SK-N-SH (cell line): Measurements from ENCODE around the gene FOXO1.

ENCODE experiments used
- CHD2 ChIP-seq: fragments of 150-350 bp; IDR thresholded peaks from 2 replicates; pipeline ENCODE4 v1.6.1; 2018; ENCODE audit warnings: low read length; ENCODE audit not compliant: partially characterized antibody
- EP300 ChIP-seq, 2 experiments: IDR thresholded peaks; 2 replicates each; pipeline versions ENCODE4 v1.4.0 to v1.6.1; 2012; ENCODE audit warnings: borderline replicate concordance in 1 of 2, low read depth in 1 of 2, low read length in 1 of 2
- FOXJ3 ChIP-seq: sonication (generic); formaldehyde crosslinking; IDR thresholded peaks from 2 replicates; pipeline ENCODE4 v1.5.1; 2020; ENCODE audit warnings: mild to moderate bottlenecking, missing genetic modification reagents
- GABPA ChIP-seq: IDR thresholded peaks from 2 replicates; pipeline ENCODE4 v1.4.0; 2012; ENCODE audit warnings: low read depth, mild to moderate bottlenecking
- MAX ChIP-seq: IDR thresholded peaks from 2 replicates; pipeline ENCODE4 v1.4.0; 2012; ENCODE audit warnings: low read depth
- RFX5 ChIP-seq: IDR thresholded peaks from 2 replicates; pipeline ENCODE4 v1.6.1; 2012; ENCODE audit warnings: mild to moderate bottlenecking, improper control_type of control experiment, low read length
- TF ChIP-seq, protein P1 (sequence below): fragments of 200-600 bp; sonication (generic); IDR thresholded peaks from 2 replicates; pipeline ENCODE4 v1.6.1; 2017; ENCODE audit warnings: antibody characterized with exemption, mild to moderate bottlenecking, moderate library complexity
- TF ChIP-seq, protein P2 (sequence below): fragments of 150-350 bp; IDR thresholded peaks from 2 replicates; pipeline ENCODE4 v1.6.1; 2016; ENCODE audit warnings: mild to moderate bottlenecking, low read depth, low read length

DNA sequence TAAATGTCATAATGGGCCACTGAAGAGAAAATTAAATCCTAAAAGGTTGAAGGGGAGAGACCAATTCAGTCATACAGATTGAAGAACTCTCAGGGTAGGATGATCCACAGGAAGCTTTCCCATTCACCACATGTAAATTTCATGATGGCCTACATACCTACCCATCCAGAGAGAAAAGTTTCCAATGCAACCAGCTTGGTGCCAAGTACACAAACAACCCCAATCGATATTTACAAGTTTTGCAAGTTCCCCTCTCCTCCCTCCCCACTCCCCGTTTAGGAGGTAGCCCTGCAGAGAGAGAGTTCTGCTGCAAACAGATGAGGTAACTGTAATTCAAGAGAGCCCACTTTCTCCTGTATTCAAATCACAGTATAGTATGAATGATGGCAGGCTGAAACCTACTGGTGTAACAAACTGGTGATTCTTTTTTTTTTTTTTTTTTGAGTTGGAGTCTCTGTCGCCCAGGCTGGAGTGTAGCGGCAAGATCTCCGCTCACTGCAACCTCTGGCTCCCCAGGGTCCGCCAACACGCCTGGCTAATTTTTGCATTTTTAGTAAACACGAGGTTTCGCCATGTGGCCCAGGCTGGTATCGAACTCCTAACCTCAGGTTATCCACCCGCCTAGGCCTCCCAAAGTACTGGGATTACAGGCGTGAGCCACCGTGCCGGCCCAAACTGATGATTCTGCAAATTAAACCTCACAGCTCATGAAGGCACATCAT lies 14.4 kb downstream of the FOXO1 start:
- TF ChIP-seq, protein P1, sequence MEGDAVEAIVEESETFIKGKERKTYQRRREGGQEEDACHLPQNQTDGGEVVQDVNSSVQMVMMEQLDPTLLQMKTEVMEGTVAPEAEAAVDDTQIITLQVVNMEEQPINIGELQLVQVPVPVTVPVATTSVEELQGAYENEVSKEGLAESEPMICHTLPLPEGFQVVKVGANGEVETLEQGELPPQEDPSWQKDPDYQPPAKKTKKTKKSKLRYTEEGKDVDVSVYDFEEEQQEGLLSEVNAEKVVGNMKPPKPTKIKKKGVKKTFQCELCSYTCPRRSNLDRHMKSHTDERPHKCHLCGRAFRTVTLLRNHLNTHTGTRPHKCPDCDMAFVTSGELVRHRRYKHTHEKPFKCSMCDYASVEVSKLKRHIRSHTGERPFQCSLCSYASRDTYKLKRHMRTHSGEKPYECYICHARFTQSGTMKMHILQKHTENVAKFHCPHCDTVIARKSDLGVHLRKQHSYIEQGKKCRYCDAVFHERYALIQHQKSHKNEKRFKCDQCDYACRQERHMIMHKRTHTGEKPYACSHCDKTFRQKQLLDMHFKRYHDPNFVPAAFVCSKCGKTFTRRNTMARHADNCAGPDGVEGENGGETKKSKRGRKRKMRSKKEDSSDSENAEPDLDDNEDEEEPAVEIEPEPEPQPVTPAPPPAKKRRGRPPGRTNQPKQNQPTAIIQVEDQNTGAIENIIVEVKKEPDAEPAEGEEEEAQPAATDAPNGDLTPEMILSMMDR = no peak
- TF ChIP-seq MAX (no peak), RFX5 (no peak), CHD2 (no peak), GABPA (no peak), FOXJ3 (CRISPR knock-in tag) (no peak), EP300 (IDR thresholded peaks at IDR 0.05; ENCODE audit: borderline replicate concordance in 1 of 2, low read depth in 1 of 2, low read length in 1 of 2) (no peak)
- TF ChIP-seq, protein P2, sequence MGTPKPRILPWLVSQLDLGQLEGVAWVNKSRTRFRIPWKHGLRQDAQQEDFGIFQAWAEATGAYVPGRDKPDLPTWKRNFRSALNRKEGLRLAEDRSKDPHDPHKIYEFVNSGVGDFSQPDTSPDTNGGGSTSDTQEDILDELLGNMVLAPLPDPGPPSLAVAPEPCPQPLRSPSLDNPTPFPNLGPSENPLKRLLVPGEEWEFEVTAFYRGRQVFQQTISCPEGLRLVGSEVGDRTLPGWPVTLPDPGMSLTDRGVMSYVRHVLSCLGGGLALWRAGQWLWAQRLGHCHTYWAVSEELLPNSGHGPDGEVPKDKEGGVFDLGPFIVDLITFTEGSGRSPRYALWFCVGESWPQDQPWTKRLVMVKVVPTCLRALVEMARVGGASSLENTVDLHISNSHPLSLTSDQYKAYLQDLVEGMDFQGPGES = no peak
